ENCODE measurements around the gene TRPV4.

The TRPV4 gene

GRCh38 chr12:109783135-109783964 lies 49.8 kb downstream of the TRPV4 start:
- Histone ChIP-seq H4K20me1 (ENCODE audit: insufficient read depth) (no peaks in the 10 kb centered on the region), H3K36me3 (ENCODE audit: insufficient read depth) (no peaks in the 10 kb centered on the region), H3K4me3 (IDR thresholded peaks at IDR 0.05; ENCODE audit: insufficient read depth, low read depth, low read length) (no peak overlapping the region), H3K79me2 (ENCODE audit: insufficient read depth, low read depth) (no peaks in the 10 kb centered on the region), H2AFZ (ENCODE audit: low read depth) (no peak overlapping the region), H3K4me2 (no peak overlapping the region), H3K27me3 (ENCODE audit: insufficient read depth, low read depth) (no peaks in the 10 kb centered on the region), H3K27ac (no peak overlapping the region), H3K4me1 (ENCODE audit: low read depth, poor library complexity, severe bottlenecking) (no peaks in the 10 kb centered on the region), H3K9ac (no peak overlapping the region)
- no peak for TF ChIP-seq CTCF (conservative IDR thresholded peaks at IDR 0.05; ENCODE audit: low read depth, low read length)

GRCh38 chr12:109782326-109782703 lies 50.9 kb downstream of the TRPV4 start:
- no peaks in the 10 kb centered on the region for H3K27me3 ChIP-seq (ENCODE audit: insufficient read depth, low read depth)
- no peak overlapping the region for H3K27ac ChIP-seq
- H3K4me1 ChIP-seq (ENCODE audit: low read depth, poor library complexity, severe bottlenecking): no peaks in the 10 kb centered on the region
- no peak overlapping the region for H2AFZ ChIP-seq (ENCODE audit: low read depth)
- H3K9ac ChIP-seq: no peak overlapping the region
- H4K20me1 ChIP-seq (ENCODE audit: insufficient read depth): no peaks in the 10 kb centered on the region
- H3K4me2 ChIP-seq: no peak overlapping the region
- no peak for TF ChIP-seq CTCF (conservative IDR thresholded peaks at IDR 0.05; ENCODE audit: low read depth, low read length)
- H3K79me2 ChIP-seq (ENCODE audit: insufficient read depth, low read depth): no peaks in the 10 kb centered on the region
- H3K36me3 ChIP-seq (ENCODE audit: insufficient read depth): no peaks in the 10 kb centered on the region
- no peak overlapping the region for H3K4me3 ChIP-seq (IDR thresholded peaks at IDR 0.05; ENCODE audit: insufficient read depth, low read depth, low read length)

GRCh38 chr12:109781668-109782325 lies 51.4 kb downstream of the TRPV4 start:
- H3K4me1 ChIP-seq (ENCODE audit: low read depth, poor library complexity, severe bottlenecking): no peaks in the 10 kb centered on the region
- no peak overlapping the region for H3K27ac ChIP-seq
- H3K79me2 ChIP-seq (ENCODE audit: insufficient read depth, low read depth): no peaks in the 10 kb centered on the region
- H4K20me1 ChIP-seq (ENCODE audit: insufficient read depth): no peaks in the 10 kb centered on the region
- no peaks in the 10 kb centered on the region for H3K36me3 ChIP-seq (ENCODE audit: insufficient read depth)
- no peak overlapping the region for H2AFZ ChIP-seq (ENCODE audit: low read depth)
- H3K9ac ChIP-seq: no peak overlapping the region
- TF ChIP-seq CTCF (conservative IDR thresholded peaks at IDR 0.05; ENCODE audit: low read depth, low read length): no peak
- no peak overlapping the region for H3K4me2 ChIP-seq
- H3K27me3 ChIP-seq (ENCODE audit: insufficient read depth, low read depth): no peaks in the 10 kb centered on the region
- no peak overlapping the region for H3K4me3 ChIP-seq (IDR thresholded peaks at IDR 0.05; ENCODE audit: insufficient read depth, low read depth, low read length)

- TF ChIP-seq CTCF (conservative IDR thresholded peaks at IDR 0.05; ENCODE audit: low read depth, low read length): no peak
- H3K9ac ChIP-seq: no peak overlapping the region
- H4K20me1 ChIP-seq (ENCODE audit: insufficient read depth): no peaks in the 10 kb centered on the region
- no peak overlapping the region for H2AFZ ChIP-seq (ENCODE audit: low read depth)
- no peak overlapping the region for H3K4me3 ChIP-seq (IDR thresholded peaks at IDR 0.05; ENCODE audit: insufficient read depth, low read depth, low read length)
- H3K4me1 ChIP-seq (ENCODE audit: low read depth, poor library complexity, severe bottlenecking): no peaks in the 10 kb centered on the region
- H3K79me2 ChIP-seq (ENCODE audit: insufficient read depth, low read depth): no peaks in the 10 kb centered on the region
- no peak overlapping the region for H3K4me2 ChIP-seq
- H3K27ac ChIP-seq: no peak overlapping the region
- H3K27me3 ChIP-seq (ENCODE audit: insufficient read depth, low read depth): no peaks in the 10 kb centered on the region
- H3K36me3 ChIP-seq (ENCODE audit: insufficient read depth): no peaks in the 10 kb centered on the region
Measured at GRCh38 chr12:109779382-109779781, 53.8 kb downstream of the TRPV4 start.
